ENCODE results near the gene NUMA1.

NUMA1 gene

DNA sequence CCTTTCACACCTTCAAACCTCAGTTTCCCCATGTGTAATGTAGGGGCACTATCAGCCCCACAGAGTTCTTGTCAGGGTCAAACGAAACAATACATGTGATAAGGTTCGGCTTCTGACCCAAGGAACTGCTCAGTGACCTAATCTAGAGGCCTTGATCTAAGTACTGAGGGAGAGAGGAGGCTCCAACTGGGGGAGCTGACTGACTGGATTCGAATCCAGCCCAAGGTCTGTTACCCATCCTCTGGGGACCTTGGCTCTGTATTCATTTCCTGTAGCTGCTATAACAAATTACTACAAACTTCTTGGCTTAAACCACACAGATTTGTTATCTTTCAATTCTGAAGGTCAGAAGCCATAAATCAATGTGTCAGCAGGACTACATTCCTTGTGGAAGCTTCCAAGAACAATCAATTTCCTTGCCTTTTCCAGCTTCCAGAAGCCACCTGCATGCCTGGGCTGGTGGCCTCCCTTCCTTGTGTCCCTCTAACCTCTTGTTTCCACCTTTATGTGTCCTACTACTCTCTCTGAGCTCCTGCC is 42.8 kb upstream of the NUMA1 start:
- no peak for DNase-seq (ENCODE audit: extremely low read depth, low read depth)
- no peak overlapping the region for H3K4me3 ChIP-seq (replicated peaks; ENCODE audit: low read depth, low read length)
- TF ChIP-seq, protein P1, sequence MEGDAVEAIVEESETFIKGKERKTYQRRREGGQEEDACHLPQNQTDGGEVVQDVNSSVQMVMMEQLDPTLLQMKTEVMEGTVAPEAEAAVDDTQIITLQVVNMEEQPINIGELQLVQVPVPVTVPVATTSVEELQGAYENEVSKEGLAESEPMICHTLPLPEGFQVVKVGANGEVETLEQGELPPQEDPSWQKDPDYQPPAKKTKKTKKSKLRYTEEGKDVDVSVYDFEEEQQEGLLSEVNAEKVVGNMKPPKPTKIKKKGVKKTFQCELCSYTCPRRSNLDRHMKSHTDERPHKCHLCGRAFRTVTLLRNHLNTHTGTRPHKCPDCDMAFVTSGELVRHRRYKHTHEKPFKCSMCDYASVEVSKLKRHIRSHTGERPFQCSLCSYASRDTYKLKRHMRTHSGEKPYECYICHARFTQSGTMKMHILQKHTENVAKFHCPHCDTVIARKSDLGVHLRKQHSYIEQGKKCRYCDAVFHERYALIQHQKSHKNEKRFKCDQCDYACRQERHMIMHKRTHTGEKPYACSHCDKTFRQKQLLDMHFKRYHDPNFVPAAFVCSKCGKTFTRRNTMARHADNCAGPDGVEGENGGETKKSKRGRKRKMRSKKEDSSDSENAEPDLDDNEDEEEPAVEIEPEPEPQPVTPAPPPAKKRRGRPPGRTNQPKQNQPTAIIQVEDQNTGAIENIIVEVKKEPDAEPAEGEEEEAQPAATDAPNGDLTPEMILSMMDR (IDR thresholded peaks at IDR 0.05; ENCODE audit: low read depth, low read length, missing control alignments): no peak

DNA sequence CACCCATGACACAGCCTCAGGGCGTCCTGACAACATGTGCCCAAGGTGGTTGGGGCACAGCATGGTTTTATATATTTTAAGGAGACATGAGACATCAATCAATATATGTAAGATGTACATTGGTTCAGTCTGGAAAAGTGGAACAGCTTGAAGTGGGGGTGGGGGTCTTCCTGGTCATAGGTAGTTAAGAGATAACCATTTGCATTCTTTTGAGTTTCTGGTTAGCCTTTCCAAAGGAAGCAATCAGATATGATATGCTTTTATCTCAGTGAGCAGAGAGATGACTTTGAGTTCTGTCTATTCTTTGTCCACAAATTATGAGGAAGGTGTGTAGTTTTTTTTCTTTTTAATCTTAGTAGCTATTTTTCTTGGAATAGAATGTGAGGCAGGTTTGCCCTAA is 42.3 kb upstream of the NUMA1 start:
- no peak for DNase-seq (ENCODE audit: extremely low read depth, low read depth)
- TF ChIP-seq, protein P1 (IDR thresholded peaks at IDR 0.05; ENCODE audit: low read depth, low read length, missing control alignments): no peak
- no peak overlapping the region for H3K4me3 ChIP-seq (replicated peaks; ENCODE audit: low read depth, low read length)

DNA sequence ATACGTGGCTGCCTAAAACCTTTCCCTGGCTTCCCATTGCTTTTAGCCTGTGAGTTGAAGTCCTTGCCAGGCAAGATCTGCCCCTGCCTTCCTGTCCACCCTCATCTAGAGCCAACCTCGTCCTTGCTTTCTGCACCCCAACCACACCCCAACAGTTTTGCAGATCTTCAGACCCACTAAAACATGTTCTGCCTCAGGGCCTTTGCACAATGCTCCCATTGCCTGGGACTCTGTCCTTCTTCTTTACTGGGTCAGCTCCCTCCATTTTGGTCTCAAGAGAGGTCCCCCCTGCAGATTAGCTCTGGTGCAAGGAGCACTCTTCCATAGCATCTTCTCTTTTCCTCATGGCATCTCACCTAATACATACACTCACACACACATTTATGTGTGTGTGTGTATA is 40.6 kb upstream of the NUMA1 start:
- no peak for DNase-seq (ENCODE audit: extremely low read depth, low read depth)
- no peak overlapping the region for H3K4me3 ChIP-seq (replicated peaks; ENCODE audit: low read depth, low read length)
- TF ChIP-seq, protein P1 (IDR thresholded peaks at IDR 0.05; ENCODE audit: low read depth, low read length, missing control alignments): no peak

DNA sequence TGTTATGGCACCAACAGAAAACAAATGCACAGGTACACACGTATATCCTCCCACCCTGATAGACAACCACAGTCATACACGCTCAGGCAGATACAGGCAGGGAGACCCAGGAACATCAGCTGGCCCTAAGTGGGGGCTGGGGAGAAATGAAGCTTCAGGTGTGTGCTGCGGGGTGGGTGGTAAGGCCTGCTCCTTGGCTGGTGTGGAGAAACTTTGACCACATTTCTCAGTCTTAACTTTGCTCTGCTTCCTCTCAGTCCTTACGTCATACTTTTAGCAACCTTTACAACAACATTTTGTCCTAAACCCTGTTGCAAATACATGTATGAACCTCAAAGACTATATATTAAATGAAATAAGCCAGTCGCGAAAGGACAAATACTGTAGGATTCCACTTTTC is 38.9 kb upstream of the NUMA1 start:
- TF ChIP-seq, protein P1 (IDR thresholded peaks at IDR 0.05; ENCODE audit: low read depth, low read length, missing control alignments): no peak
- no peak for DNase-seq (ENCODE audit: extremely low read depth, low read depth)
- no peak overlapping the region for H3K4me3 ChIP-seq (replicated peaks; ENCODE audit: low read depth, low read length)

DNA sequence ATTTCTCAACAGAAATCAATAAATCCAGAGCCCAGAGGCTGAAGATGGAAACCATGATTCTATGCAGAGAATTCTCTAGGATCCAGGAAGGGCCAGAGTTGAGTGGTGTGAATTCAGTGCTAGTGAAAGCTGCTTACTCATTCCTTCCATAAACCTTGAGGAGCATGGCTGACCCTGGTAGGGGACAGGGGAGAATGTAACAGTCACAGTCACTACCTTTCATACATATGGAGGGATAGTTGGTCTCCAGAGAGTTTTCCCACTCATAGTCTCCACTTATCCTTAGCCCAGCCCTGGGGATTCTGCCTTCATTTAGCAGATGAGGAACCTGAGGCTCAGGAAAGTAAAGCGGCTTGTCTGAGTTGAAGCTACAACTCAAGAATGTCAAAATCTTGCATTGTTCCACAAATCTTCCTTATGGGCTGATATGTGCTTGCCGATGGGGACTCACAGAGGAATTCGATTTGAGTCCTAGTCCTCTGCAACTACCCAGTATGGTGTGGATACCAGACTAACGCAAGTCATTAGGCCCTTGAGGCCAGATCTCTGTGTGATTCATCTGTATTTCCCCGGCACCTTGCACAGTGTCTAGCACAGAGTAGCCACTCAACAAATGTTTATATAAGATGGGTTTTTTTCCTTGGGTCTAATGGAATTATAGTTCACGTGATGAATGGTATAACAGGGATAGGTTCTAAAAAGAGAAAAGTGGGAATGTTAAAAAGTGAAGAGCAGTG is 35.8 kb upstream of the NUMA1 start:
- no peak for DNase-seq (ENCODE audit: extremely low read depth, low read depth)
- H3K4me3 ChIP-seq (replicated peaks; ENCODE audit: low read depth, low read length): no peak overlapping the region
- TF ChIP-seq, protein P1 (IDR thresholded peaks at IDR 0.05; ENCODE audit: low read depth, low read length, missing control alignments): no peak

DNA sequence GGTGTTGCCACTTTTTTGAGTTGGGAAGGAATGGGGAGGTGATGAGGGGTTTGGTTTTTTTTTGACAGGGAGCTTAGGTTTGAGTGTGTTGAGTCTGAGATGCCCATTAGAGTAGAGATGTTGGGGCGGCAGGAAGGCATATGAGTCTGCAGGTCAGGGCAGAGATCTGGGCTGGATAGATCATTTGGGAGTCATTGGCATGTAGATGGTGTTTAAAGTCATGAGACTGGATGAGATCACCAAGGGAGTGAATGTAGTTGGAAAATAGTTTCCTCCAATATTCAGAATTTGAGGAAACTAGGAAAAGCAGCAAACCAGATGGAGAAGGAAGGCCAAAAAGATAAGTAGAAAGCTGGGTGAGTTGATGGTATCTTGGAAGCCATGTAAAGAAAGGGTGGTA is 34.2 kb upstream of the NUMA1 start:
- TF ChIP-seq, protein P1 (IDR thresholded peaks at IDR 0.05; ENCODE audit: low read depth, low read length, missing control alignments): no peak
- DNase-seq (ENCODE audit: extremely low read depth, low read depth): no peak
- no peak overlapping the region for H3K4me3 ChIP-seq (replicated peaks; ENCODE audit: low read depth, low read length)

Data from HFF-Myc (cell line).